ENCODE data around the gene RBAK.
"Not testable (repeated sequence)": the region's sequence is repeated elsewhere in the genome, so short reads cannot be mapped to it uniquely, and the experiment has no call there.

RBAK gene

DNA sequence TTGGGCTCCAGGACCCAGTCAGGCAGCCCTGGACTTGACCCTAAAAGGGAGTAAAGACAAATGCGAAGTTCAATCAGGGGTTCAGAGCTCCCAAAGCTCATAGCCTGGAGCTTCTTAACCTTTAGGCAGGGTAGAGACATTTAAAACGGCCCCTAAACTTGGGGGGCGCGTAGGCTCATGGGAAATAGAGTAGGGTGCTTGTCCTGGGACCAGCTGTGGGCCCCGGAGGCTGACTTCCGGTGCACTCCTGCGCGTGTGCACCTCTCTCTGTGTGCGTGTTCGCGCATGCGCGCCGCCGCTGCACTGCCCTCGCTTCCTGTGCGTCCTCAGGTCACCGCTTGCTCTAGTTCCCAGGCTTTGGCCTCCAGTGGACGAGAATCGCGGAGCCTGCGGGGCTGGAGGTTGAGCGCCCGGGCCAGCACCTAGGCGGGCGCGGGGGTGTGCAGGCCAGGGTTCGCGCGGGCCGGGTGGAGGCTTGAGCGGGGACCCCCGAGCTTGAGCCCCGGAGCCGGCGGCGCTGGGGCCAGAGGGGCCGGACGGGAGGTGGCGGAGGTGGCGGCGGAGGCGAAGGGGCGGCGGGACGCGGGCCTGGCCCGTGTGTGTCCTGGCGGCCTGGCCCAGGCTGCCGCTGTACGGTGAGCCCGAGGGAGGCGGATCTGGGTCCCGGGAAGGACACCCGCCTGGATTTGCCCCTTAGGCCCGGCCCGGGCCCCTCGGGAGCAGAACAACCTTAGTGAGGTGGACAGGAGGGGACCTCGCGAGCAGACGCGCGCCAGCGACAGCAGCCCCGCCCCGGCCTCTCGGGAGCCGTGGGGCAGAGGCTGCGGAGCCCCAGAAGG is at the start of gene RBAK:
Gene RBAK, plus strand, starts transcription at position 303 of the 839 bp plus-strand sequence. CDS start 2,217 bp downstream, outside the sequence.
- DNase-seq (ENCODE audit: low spot score): peak; percentile 95

DNA sequence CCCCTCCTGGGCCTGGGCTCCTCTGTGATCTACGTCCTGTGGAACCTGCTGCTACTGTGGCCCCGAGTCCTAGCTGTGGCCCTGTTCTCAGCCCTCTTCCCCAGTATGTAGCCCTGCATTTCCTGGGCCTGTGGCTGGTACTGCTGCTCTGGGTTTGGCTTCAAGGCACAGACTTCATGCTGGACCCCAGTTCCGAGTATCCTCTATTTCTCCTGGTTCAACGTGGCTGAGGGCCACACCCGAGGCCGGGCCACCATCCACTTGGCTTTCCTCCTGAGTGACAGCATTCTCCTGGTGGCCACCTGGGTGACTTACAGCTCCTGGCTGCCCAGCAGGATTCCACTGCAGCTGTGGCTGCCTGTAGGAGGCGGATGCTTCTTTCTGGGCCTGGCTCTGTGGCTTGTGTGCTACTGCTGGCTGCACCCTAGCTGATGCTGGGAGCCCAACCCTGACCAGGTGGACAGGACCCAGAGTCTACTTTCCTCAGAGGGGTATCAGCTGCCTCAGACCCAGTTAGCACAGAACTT is 48.9 kb upstream of the RBAK start:
- DNase-seq (ENCODE audit: low spot score): no peak

DNA sequence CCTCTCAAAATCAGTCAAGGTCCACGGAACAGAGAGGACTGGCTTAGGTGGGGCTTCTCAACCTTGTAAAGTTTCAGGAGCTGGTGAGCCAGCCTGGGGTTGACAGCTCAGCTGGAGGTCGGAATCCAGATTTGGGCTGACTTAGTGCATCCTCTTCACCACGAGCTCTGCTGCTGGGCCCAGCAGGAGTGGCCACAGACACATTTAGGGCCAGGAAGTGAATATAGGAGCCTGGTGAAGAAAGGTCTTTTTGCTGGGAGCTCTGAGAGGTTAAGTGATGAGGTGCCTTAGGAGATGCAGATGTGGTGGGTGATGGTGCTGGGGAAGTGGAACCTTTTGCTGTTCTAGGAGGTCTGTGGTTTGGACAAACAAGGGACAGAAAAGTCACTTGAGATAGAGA is 47.4 kb upstream of the RBAK start:
- no peak for DNase-seq (ENCODE audit: low spot score)

DNA sequence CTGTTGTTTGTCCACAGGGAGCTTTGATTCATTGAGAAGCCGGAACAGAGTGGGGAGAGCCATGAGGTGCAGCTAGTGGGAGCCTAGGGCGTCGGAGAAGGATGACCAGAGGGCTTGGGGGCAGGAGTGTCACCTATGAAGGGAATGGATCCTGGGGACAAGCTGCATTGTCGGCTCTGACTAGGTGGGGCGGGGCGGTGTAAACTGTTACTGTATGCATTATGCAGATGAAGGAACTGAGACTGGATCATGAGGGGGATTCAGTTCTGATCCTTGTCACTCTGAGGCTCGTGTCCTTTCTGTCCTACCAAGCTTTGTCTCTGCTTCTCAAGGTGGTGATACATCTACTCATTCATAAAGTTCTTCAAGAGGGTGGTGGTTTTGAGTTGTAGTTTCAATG is 46.8 kb upstream of the RBAK start:
- DNase-seq (ENCODE audit: low spot score): no peak

DNA sequence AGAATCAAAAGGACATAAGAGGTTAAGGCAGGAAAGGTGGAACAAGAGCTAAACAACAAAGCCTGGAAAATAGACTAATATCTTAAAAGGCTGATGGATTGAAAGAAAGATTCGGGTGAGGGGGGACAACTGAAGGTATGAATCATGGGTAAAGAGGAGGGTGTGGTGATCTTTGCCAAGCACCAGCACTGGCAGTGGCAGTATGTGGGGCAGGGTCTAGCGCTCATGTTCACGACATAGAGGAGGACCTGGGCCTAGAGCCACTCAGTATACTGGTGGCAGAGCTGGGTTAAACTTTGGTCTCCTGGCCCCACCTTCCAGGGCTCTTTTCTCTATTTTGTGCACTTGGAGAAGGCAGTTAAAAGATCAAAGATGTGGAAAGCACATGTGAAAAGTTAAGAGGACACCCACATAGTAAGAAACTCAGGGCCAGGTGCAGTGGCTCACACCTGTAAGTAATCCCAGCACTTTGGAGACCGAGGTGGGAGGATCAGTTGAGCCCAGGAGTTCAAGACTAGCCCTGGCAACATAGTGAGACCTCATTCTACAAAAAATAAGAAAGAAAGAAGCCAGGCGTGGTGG is 46.2 kb upstream of the RBAK start:
- no peak for DNase-seq (ENCODE audit: low spot score)

DNA sequence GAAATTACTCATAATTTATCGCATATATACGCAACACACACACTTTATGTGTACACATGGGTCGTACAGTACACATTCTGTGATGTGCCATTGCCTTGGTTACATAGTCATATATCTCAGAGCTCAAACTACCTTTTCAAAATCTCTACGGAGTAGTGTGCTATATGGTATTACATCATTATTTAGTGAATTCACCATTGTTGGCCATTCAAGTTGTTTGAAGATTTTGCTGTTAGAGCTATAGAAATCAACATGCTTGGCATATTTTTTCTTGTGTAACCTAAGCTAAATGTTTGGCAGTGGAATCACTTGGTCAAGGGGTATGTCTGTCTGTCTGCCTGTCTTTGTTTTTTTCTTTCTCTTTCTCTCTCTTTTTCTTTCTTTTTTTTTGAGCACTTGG is 44.7 kb upstream of the RBAK start:
- no peak for DNase-seq (ENCODE audit: low spot score)

DNA sequence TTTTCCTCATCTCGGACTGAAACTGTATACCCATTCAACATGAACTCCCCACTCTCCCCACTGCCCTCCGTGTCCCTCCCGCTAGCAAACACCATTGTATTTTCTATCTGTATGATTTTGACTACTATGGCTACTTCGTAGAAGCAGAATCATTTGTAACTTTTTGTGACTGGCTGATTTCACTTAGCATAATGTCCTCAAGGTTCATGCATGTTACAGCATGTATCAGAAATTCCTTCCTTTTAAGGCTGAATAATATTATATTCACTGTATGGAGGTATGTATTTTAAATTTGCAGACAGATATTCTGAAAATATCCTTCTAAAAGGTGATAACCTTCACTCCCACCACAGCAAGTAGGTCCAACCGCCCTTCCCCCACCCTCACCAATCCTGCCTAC is 43.7 kb upstream of the RBAK start:
- no peak for DNase-seq (ENCODE audit: low spot score)

DNA sequence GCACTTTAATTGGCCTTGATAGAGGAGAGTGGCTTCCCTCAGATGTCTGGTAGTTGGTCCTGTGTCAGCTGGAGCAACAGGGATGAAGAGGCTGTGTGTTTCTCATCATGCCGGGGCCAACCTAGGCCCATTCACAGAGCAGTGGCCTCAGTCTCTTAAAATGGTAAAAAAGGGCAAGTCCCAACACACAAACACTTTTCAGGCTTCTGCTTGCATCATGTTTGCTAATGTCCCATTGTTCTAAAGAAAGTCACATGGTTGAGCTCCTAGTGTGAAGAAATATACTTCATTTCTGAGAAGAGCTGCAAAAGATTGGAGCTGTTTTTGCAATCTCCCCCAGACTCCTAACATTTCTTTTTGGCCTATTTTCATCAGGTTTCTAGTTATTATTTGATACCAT is 40.6 kb upstream of the RBAK start:
- no peak for DNase-seq (ENCODE audit: low spot score)

DNA sequence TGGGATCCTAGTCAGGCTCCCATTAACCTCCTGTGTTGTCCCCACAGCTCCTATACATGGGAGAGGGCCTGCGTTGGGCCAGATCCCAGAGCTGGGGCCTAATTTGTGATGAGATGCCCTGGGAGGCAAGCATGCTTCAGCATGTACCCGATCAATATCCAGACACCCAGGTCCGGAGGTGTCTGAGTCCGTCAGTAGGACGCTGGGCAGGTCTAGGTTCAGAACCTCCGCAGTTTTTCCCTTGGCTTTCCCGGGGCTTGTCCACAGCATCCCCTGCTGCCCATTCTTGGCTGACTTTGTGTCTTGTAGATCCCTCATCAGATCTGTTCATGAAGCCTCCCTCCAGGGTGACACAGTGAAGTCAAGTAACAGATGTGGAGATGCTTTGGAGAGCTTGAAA is 32.7 kb upstream of the RBAK start:
- no peak for DNase-seq (ENCODE audit: low spot score)

DNA sequence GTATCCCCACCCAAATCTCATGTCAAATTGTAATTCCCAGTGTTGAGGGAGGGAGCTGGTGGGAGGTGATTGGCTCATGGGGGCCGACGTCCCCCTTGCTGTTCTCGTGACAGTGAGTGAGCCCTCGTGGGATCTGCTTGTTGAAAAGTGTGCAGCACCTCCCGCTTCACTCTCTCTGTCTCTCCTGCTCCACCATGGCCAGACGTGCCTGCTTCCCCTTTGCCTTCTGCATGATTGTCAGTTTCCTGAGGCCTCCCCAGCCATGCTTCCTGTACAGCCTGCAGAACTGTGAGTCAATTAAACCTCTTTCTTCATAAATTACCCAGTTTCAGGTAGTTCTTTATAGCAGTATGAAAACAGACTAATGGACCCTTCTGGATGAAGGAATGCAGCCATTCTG is 29.7 kb upstream of the RBAK start:
- not testable (repeated sequence) for DNase-seq (ENCODE audit: low spot score)

DNA sequence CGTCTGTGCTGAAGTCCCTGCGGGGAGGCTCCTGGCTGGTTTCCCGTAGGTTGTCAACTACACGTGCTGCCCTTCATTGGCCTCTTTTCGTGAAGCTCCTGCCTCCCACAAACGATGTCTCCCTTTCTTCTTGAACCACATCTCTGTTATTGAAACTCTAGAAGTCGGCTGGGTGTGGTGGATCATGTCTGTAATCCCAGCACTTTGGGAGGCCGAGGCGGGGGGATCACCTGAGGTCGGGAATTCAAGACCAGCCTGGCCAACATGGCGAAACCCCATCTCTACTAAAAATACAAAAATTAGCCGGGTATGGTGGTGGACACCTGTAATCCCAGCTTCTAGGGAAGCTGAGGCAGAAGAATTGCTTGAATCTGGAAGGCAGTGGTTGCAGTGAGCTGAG is 28.0 kb upstream of the RBAK start:
- DNase-seq (ENCODE audit: low spot score): not testable (repeated sequence)

DNA sequence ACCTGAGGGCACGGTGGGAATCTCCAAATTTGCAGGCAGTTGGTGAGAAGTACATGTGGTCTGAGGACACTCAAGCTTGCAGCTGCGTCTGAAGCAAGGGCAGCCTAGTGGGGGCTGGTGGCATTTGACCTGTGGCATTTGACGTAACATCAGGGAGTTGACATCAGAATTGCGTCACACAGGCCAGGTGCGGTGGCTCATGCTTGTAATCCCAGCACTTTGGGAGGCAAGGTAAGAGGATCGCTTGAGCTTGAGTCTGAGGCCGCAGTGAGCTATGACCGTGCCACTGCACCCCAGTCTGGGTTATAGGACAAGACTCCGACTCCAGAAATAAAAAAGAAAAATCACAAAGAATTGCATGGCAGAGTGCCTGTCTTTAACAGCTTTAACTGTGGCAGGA is 25.6 kb upstream of the RBAK start:
- no peak for DNase-seq (ENCODE audit: low spot score)

DNA sequence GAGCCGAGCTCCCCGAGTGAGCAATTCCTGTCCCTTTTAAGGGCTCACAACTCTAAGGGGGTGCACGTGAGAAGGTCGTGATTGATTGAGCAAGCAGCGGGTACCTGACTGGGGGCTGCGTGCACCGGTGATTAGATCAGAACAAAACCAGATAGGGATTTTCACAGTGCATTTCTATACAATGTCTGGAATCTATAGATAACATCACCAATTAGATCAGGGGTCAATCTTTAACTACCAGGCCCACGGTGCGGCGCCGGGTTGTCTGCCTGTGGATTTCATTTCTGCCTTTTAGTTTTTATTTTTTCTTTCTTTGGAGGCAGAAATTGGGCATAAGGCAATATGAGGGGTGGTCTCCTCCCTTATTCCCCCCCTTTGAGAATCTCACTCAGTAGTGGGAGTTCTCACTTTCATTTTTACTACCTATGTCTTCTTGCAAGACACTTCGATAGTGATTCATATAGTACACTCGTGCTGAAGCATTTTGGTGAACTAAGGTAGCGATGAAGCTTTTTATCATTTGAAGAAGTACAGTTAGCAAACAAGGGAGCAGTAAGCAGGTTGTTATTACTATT is 24.6 kb upstream of the RBAK start:
- DNase-seq (ENCODE audit: low spot score): not testable (repeated sequence)

DNA sequence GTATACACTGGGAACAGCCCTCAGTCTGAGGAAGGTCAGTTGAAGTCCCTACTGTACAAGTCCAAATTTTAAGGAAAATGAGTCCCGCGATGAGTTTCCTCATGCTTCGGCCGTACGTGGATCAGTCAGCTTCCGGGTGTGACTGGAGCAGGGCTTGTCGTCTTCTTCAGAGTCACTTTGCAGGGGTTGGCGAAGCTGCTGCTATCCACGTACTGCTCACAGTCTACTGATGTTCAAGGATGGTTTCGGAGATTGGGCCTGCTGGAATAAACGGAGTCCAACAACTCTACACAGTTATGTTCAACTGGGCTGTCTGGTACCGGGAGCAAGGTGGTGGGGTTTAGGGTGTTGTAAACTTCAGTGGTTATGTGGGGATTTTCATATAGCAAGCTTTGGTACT is 22.0 kb upstream of the RBAK start:
- DNase-seq (ENCODE audit: low spot score): not testable (repeated sequence)

DNA sequence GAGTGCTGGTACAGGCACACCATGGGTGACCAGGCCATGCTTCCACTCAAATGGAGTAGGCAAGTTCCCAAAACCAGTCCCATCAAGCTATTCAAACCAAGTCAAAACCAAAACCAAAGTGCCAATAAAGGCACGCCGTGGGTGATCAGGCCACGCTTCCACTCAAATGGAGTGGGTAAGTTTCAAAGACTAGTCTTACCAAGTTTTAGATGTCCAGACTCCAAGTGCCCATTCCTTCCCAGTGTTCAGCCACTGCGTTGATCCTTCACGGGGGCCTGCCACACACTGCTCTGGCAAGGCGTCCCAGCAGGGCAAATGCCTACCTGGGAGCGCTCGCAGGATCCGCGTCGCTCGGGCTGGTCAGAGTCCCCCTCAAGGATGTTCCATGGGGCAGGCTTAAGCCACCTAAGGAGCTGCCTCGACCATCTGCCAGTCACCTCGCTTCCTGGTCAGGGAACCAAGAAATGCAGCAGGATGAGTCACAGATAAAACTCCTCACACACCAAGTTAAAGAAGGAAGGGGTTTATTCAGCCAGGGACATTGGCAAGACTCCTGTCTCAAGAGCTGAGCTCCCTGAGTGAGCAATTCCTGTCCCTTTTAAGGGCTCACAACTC is 17.8 kb upstream of the RBAK start:
- not testable (repeated sequence) for DNase-seq (ENCODE audit: low spot score)

DNA sequence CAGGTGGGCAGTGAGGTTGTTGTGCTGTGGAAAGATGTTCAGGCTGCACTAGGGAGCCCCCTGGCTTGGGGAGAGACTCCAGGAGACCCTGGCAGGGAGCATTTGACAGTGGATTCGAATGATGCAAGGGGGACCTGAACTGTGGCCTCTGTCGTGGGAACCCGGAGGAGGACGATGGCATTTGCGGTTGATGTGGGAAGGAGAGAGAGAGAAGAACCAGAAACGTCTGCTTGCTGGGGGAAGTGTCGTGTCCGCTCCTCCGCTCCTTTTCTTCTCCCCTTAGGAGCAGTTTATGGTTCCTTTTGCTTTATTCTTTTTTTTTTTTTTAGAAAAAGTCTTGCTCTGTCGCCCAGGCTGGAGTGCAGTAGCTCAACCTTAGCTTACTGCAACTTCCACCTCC is 12.5 kb upstream of the RBAK start:
- not testable (repeated sequence) for DNase-seq (ENCODE audit: low spot score)

DNA sequence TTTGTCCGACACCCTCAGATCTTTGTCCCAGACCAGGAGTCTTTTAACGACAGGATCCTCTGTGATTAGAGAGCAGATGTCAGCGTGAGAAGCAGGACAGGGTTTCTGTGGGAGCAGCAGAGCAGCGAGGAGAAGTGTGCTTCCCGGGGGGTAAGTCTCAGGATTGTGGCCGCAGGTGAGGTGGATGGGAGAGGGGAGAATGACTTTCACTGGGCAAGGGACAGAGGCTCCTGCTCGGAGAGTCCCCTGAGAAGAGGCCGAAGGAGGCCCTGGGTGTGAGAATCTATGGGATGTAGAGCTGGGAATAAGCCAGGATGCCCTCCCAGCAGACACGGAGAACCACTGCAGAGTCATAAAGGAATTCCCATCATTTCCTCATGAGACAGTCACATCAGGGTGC is 10.4 kb upstream of the RBAK start:
- no peak for DNase-seq (ENCODE audit: low spot score)

DNA sequence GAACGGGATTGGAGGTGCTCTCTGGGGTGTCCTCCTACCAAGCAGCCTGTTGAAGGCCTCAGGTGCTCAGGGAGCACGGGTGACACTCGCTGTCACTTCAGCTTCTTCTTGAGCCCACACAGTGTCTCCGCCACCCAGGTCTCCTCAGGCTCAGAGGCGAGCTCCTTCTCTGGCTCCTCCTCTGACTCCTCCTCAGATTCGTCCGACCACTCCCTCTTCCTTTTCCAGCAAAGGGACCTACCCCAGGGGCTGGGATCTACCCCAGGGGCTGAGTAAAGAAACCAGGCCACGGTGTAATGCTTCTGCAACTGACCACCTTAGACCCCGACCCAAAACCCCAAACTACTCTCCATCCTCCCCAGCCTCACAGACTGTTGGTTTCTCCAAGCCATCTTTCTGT is 9.2 kb upstream of the RBAK start:
- no peak for DNase-seq (ENCODE audit: low spot score)

DNA sequence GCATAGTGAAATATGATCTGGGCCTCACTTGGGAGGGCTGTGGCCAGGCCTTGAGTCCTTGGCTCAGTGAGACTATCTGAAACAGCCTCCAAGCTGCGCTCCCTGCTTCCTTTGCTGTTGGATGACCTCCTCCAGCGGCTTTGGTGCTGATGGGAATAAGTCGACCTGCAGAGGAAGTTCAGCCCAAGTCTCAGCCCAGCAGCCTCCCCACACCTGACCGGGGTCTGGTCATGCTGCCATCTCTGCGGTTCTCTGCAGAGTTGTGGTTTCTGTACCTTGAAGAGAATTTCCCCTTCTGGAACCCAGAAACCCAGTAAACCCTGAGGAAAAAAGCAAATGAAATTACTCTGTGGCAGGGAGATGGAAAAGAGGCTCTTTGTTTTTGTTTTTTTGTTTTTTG is 4.6 kb upstream of the RBAK start:
- DNase-seq (ENCODE audit: low spot score): no peak

DNA sequence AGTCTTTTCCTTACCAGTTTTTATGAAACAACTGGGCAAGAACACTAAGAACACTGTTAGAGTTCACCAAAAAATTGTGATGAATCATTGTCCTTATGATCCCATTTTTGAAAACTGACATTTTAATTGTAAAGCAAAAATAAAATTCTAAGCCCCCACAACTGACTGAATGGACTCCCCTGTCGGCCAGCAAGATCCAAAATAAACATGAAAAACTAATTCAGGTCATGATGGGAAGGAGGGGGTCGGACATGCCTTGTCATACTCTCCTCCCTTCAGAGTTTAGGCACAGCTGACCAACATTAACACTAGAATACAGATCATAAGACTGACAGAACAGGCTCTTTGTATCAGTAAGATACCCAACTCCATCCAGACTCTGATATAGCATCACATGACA is 2.0 kb upstream of the RBAK start:
- no peak for DNase-seq (ENCODE audit: low spot score)

DNA sequence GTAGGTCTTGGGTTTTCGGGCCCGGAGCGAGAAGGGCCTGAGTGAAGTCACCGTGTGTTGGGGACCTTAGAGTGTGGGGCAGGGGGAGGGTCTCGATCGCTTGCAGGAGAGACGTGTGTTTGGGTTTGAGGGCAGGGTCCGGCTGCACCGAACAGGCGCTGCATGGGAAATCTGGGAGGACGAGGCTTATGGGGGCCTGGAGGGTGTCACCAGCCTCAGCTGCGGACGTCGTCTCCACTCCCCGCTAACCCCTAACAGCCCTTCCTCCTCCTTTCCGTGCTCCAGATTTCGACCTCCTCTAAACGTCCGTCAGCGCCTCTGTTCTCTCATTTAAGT is 705 bp downstream of the RBAK start:
- DNase-seq (ENCODE audit: low spot score): not testable (repeated sequence)

DNA sequence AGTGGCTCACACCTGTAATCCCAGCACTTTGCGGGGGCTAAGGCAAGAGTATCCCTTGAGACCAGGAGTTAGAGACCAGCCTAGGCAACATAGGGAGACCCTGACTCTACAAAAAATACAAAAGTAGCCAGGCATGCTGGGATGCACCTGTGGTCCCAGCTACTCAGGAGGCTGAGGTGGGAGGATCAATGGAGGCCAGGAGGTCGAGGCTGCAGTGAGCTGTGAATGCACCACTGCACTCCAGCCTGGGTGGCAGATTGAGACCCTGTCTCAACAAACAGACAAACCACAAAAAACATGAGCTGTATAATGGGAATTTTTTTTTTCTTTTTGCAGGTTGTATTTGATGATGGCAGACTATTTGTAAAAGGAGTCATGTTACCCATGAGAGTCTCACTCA is 1.5 kb downstream of the RBAK start:
- DNase-seq (ENCODE audit: low spot score): not testable (repeated sequence)

DNA sequence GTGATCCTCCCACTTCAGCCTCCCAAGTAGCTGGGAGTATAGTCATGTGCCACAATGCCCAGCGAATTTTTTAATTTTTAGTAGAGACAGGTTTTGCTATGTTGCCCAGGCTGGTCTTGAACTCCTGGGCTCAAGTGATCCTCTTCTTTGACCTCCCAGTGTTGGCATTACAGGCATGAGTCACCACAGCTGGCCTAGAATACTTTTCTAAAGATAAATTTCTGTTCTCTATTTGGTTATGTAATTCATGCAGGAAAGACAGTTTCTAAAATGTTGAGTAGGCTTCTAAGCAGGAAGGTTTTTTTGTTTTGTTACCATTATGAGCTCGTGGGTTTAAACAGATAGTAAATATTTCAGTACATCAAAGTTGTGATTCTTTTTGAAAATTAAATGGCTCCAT is 5.0 kb downstream of the RBAK start:
- DNase-seq (ENCODE audit: low spot score): no peak

Measured in putamen (tissue), 1 donor.